Mammary epithelial cell (primary cell): ENCODE results near the gene WNT7B.

Experiments
- EZH2 ChIP-seq: IDR thresholded peaks from 2 replicates; pipeline ENCODE4 v1.6.1; 2012; ENCODE audit warnings: low read length, inconsistent platforms, borderline replicate concordance
- TF ChIP-seq, protein P1 (sequence below), 2 donors: IDR thresholded peaks in 1 of 2; conservative IDR thresholded peaks in 1 of 2; 2 replicates each; pipeline ENCODE4 v1.5.1; 2011 to 2012; ENCODE audit warnings: inconsistent platforms in 2 of 2, low read length in 2 of 2, mild to moderate bottlenecking in 2 of 2, control low read depth in 1 of 2, low read depth in 1 of 2; ENCODE audit not compliant: insufficient read depth in 1 of 2; ENCODE audit errors: extremely low read depth in 1 of 2

DNA sequence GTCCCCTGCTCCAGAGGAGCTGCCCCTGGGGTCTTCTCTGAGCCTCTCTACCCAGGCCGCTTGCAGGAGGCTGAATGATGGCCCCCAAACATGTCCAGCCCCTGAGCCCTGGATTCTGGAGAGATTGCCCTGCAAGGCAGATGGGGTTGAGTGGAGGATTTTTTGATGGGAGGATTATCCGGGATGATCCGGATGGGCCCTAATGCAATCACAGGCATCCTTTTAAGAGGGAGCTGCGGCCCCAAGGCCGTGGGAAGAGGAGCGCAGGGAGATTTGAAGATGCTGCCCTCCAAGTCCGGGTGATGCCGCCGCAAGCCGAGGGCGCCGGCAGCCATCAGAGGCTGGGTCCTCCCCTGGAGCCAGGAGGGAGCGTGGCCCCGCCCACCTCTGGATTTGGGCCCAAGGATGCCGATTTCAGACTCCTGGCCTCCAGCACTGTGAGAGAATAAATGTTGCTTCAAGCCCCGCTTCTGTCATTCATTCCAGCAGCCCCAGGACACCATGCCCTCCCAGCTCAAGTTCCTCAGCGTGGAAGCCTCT lies 66.0 kb downstream of the WNT7B start:
- TF ChIP-seq, protein P1, sequence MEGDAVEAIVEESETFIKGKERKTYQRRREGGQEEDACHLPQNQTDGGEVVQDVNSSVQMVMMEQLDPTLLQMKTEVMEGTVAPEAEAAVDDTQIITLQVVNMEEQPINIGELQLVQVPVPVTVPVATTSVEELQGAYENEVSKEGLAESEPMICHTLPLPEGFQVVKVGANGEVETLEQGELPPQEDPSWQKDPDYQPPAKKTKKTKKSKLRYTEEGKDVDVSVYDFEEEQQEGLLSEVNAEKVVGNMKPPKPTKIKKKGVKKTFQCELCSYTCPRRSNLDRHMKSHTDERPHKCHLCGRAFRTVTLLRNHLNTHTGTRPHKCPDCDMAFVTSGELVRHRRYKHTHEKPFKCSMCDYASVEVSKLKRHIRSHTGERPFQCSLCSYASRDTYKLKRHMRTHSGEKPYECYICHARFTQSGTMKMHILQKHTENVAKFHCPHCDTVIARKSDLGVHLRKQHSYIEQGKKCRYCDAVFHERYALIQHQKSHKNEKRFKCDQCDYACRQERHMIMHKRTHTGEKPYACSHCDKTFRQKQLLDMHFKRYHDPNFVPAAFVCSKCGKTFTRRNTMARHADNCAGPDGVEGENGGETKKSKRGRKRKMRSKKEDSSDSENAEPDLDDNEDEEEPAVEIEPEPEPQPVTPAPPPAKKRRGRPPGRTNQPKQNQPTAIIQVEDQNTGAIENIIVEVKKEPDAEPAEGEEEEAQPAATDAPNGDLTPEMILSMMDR (conservative IDR thresholded peaks at IDR 0.05 in 1 of 2, IDR thresholded peaks at IDR 0.05 in 1 of 2; ENCODE audit: extremely low read depth in 1 of 2, insufficient read depth in 1 of 2, low read depth in 1 of 2, low read length in 2 of 2): no peak
- TF ChIP-seq EZH2: no peak
